Measurements from ENCODE around the gene EIF1.
"Not testable (repeated sequence)": the region's sequence is repeated elsewhere in the genome, so short reads cannot be mapped to it uniquely, and the experiment has no call there.

EIF1 gene

GRCh38 chr17:41656249-41657023 lies 32.2 kb upstream of the EIF1 start:
- no peak for DNase-seq

DNA sequence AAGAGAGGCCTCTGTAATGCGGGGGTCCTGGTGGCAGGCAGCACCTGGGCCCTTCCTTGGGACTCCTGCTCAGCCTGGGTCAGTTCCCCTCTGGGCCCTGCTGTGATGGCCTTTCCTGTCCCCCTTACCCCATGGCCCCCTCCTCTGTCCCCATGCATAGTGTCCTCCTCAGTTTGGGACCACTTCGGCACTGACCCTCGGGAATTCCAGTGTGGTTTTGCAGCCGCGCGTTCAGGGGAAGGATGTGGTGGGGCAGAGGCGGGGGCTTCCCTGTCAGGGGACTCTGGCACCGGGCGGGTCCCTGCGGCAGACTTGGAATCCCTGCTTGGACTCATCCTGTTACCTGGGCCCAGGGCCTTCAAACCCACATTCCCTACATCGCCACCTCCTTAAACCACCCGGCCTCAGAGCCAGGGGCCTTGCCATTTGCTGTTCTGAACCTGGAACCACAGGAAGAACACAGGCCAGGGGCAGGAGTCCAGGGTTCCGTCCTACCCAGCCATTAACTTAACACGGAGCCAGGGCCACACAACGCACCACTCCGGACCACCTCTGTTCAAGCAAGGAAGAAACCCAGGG lies 31.4 kb upstream of the EIF1 start:
- no peak for DNase-seq

- DNase-seq, result no peak
Observed at GRCh38 chr17:41657936-41658335, 30.7 kb upstream of the EIF1 start.

GRCh38 chr17:41658846-41659245 lies 29.8 kb upstream of the EIF1 start:
- no peak for DNase-seq

DNA sequence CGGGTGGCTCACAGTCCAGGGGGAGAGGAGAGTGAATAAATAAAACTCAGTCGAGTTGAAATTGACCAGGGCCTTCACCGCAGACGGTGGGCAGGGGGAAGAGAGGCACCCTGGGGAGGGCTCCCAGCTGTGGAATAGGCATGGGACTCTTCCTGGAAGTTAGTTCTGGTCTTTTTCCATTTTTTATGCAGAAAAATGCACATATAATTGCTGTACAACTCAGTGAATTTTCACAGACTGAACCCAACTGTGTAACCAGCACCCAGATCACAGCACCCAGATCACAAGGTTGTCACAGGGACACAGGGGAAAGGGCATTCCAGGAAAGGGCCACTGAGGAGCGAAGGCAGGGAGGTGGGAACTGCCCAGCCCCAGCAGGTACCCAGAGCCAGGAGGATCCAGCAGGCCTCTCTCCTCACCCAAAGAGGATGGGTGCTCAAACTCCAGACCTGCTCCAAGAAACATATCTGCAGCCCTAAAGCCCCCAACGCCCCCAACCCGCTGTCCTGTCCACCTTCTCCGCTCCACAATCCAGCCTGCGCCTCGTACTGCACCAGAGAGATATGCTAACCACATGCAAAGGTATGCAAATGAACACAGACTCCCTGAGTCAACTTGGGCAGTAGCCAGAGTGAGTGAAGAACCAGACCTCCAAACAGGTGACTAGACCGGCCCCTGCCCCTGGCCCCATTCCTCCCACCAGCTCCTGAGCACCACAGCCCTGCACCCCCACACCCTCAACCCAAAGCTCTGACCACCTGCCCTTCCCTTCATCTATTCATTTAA lies 29.1 kb upstream of the EIF1 start:
- no peak for DNase-seq

DNA sequence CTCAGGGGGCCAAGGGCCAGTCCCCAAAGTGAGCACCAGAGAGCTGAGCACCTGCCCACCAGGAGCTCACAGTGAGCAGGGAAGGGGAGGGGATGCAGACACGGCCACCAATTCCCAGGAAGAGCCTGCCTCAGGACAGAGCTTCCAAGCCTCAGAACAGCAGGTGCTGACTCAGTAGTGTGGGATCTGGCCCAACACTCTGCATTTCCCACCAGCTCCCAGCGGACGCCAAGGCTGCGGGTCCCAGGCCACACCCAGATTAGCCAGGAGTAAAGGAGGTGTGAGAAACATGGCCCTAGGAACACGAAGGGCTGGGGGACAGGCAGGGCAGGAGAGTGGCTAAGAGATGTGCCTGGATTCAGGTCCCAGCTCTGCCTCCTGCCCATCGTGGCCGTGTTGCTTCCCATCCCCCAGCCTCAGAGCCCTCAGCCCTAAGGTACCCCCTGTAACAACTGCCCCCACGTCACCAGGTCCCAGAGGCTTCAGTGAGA lies 28.4 kb upstream of the EIF1 start:
- no peak for DNase-seq

DNA sequence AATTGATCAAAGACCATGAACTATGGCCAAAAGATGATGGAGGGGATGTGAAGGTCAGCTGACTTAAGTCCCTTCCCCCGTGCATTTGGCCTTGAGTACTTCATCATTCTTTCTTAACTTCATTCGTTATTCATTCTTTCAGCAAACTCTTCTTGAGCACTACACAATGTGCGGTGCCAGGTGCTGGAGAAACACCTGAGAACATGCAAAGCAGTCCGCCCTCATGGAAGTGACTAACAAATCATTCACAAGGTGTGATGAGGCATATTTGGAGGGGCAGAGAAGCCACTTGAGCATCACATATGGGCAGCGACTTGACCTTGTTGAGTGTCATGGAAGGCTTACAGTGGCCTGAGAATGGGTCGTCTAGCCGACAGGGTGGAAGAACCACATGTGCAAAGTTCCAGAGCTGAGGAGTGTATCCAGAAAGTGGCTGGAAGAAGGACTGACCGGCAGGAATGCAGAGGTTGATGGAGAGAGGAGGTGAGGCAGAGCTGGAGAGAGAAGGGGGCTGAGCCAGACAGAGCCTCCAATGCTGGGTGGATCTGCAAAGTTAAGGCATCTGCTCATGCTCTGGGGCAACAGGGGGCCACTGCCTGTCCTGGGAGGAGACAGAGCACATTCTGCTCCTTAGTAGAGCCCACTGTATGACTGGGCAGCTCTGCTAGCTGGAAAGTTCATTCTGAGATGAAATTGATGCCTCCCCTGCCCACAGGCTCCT lies 25.1 kb upstream of the EIF1 start:
- DNase-seq, result no peak

DNA sequence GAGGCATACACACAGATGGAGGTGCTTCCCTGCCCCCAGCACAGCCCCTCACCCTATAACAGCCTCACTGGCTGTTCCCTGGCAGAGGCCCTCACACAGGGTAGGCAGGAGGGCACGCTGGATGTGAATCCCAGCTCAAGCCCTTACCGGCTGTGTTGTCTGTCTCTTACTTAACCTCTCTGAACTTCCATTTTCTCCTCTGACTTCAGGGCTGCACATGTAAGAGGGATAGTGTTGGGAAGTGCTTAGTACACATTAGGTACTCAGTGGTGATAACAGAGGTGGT lies 24.6 kb upstream of the EIF1 start:
- no peak for DNase-seq

- no peak for DNase-seq
Observed at GRCh38 chr17:41664587-41665565, 23.8 kb upstream of the EIF1 start.

- peak; percentile 90 to 91 for DNase-seq
Observed at GRCh38 chr17:41665566-41666236, 23.0 kb upstream of the EIF1 start.

DNA sequence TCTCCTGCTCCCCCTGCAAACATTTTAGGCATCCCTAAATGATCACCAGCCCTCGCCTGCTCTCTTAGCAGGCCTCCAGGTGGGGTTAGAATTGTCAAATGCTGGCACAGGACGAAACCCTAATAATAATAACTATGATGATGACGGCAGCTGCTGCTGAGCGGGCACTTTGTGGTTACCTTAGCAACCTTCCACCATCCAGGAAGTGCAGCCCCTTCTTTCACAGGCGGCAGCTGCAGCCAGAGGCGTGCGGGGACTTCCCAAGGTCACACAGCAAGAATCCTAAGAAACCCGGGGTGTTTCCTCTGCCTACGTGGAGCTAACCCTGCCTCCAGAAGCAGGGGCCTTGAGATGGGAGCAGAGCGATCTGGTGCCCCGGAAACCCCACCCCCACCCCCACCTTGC lies 22.4 kb upstream of the EIF1 start:
- DNase-seq, result peak; percentile 94 to 95

DNA sequence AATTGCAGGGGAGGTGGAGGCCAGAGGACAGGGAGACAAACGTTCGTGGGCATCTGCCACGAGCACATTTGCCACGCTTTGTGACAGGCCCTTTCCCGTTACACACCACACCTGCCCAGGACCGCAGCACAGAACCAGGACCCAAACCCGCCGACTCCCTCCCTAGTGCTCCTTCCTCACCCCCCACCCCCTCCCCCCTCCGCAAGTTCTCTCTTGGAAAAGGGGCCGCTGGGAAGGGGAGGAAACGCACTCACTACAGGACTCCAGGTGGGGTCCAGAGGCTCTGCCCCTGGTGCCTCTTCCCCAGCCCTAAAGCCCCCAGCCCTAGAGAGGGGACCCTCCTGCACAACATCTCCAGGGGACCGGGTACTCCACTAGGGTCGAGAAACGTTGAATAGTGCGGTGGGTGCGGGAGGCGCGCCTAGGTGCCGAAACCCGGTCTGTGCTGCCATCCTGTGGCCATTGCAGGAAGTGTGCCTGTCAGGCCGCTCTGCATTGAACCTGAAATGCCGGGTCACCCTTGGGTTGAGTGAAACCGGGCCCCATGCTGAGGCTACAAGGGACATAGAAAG lies 21.9 kb upstream of the EIF1 start:
- peak; percentile 91 for DNase-seq

- no peak for DNase-seq
Observed at GRCh38 chr17:41667280-41668041, 21.2 kb upstream of the EIF1 start.

DNA sequence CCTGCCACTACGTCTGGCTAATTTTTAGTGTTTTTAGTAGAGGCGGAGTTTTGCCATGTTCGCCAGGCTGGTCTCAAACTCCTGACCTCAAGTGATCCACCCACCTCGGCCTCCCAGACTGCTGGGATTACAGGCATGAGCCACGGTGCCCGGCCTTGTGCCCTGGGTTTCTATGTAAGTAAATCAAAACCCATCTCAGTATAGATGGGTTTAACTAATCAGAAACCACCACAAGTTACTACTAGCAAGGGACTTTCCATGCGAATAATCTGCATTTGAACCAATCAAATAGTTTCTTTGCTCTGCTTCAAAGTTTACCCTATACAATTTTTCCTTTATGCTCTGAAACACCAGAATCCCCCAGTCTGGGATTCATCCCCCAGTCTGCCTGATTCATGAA lies 16.5 kb upstream of the EIF1 start:
- DNase-seq, result no peak

DNA sequence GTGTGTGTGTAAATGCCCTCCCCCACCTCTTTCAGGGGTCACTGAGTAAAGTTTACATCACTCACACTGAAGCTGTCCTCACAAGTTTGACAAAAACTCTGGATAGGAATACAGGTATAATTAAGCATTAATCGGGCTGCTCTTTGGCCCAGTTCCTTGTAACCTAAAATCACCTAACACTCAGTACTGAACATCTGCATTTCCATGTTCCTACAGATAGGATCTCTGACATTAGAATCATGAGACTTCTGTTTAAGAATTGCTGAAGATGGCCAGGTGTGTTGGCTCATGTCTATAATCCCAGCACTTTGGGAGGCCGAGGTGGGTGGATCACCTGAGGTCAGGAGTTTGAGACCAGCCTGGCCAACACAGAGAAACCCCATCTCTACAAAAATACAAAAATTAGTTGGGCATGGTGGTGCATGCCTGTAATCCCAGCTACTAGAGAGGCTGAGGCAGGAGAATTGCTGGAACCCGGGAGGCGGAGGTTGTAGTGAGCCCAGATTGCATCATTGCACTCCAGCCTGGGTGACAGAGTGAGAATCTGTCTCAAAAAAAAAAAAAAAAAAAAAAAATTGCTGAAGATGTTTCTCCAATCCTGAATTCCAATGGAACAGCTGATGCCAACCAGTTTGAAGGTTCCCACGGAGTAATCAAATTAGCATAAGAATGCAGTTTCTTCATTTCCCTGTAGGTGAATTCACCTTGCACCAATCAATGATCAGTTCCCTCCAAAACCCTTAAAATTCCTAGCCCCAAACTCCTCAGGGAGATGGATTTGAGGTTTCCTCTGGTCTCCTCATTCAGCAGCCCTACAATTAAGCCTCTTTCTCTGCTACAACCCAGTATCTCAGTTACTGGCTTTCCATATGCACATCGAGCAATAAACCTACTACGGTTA lies 13.3 kb upstream of the EIF1 start:
- not testable (repeated sequence) for DNase-seq

- no peak for DNase-seq
Observed at GRCh38 chr17:41676058-41676419, 12.6 kb upstream of the EIF1 start.

DNA sequence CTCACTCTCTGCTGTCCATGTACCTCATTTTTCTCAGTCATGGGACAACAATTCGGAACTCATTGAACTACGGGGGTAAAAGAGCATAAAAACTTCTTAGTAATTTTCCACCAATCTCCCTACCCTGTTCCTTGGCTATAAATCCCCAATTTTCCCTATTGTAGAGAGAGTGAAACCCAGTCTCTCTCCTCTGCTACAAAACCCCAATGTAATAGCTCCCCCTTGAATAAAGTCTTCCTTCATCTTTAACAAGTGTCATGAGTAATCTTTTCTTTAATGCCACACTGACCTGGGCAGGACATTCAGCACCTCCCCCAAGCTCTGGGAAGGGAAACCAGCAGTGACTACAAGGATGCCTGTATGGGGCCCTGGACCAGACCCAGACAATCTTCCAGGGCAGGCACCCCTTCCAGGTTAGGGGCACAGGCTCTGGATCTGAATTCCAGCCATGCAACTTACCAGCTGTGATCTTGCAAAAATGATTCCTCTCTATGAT lies 10.2 kb upstream of the EIF1 start:
- no peak for DNase-seq

- peak; percentile 80 to 91 for DNase-seq
Observed at GRCh38 chr17:41678907-41679739, 9.6 kb upstream of the EIF1 start.

Data from CD4-positive, alpha-beta T cell treated with Interleukin-4 for 1 hour (primary cell).